HEK293 (cell line): ENCODE results near the gene CXXC1.

Experiments
- CTCF ChIA-PET: fragments of 350-600 bp; formaldehyde crosslinking; extraction: SDS; loops from one replicate; lab custom pipeline; 2021; ENCODE audit warnings: antibody characterized with exemption; lab: Yijun Ruan, JAX
- POLR2A ChIA-PET: fragments of 300-600 bp; formaldehyde crosslinking; extraction: SDS; loops from one replicate; lab custom pipeline; 2020; ENCODE audit warnings: antibody characterized with exemption, inconsistent platforms; lab: Yijun Ruan, JAX
- H3K27ac ChIP-seq: fragments of 200-500 bp; sonication (Bioruptor generic); 2 replicates; pipeline ENCODE4 v1.5.1; 2014; ENCODE audit warnings: low read depth, low read length, control low read depth, inconsistent platforms; ENCODE audit errors: extremely low read depth
- H3K36me3 ChIP-seq, 2 experiments: fragments of 200-500 bp in 1 of 2; sonication (Bioruptor generic) in 1 of 2; 1 replicate in 1 of 2; 2 replicates in 1 of 2; pipeline ENCODE4 v1.5.1; 2014 to 2017; ENCODE audit warnings: inconsistent platforms in 2 of 2, low read length in 2 of 2; ENCODE audit not compliant: control insufficient read depth in 2 of 2, insufficient read depth in 1 of 2
- H3K4me1 ChIP-seq: fragments of 200-500 bp; sonication (Bioruptor generic); 2 replicates; pipeline ENCODE4 v1.5.1; 2014; ENCODE audit warnings: mild to moderate bottlenecking, low read length, inconsistent platforms; ENCODE audit not compliant: control insufficient read depth, insufficient read depth
- H3K4me3 ChIP-seq: 2 replicates; pipeline ENCODE4 v1.5.1; 2011; ENCODE audit warnings: low read depth, mild to moderate bottlenecking, control low read depth, low read length, moderate library complexity
- H3K9me3 ChIP-seq: fragments of 200-500 bp; sonication (Bioruptor generic); 2 replicates; pipeline ENCODE4 v1.5.1; 2014; ENCODE audit warnings: low read depth, low read length, inconsistent platforms; ENCODE audit not compliant: control insufficient read depth, insufficient read depth
- EGR2 ChIP-seq: fragments of 450-650 bp; formaldehyde crosslinking; IDR thresholded peaks from 2 replicates; pipeline ENCODE4 v1.5.1; 2016; ENCODE audit warnings: low read depth, missing biosample characterization, missing genetic modification characterization
- GLIS2 ChIP-seq: fragments of 450-650 bp; formaldehyde crosslinking; IDR thresholded peaks from 2 replicates; pipeline ENCODE4 v1.5.1; 2016; ENCODE audit warnings: missing biosample characterization, missing genetic modification characterization
- KLF1 ChIP-seq: fragments of 450-650 bp; formaldehyde crosslinking; IDR thresholded peaks from 2 replicates; pipeline ENCODE4 v1.5.1; 2016; ENCODE audit warnings: missing biosample characterization, missing genetic modification characterization
- MEIS1 ChIP-seq: sonication (generic); formaldehyde crosslinking; IDR thresholded peaks from 2 replicates; pipeline ENCODE4 v1.8.1; 2022; ENCODE audit warnings: missing genetic modification reagents, mild to moderate bottlenecking, borderline replicate concordance
- SP7 ChIP-seq: fragments of 450-650 bp; formaldehyde crosslinking; IDR thresholded peaks from 2 replicates; pipeline ENCODE4 v1.5.1; 2016; ENCODE audit warnings: missing biosample characterization, missing genetic modification characterization
- YY2 ChIP-seq: fragments of 450-650 bp; formaldehyde crosslinking; IDR thresholded peaks from 2 replicates; pipeline ENCODE4 v1.5.1; 2016; ENCODE audit warnings: missing biosample characterization, missing genetic modification characterization
- ZEB2 ChIP-seq: fragments of 450-650 bp; formaldehyde crosslinking; IDR thresholded peaks from 2 replicates; pipeline ENCODE4 v1.5.1; 2016; ENCODE audit warnings: missing biosample characterization, missing genetic modification characterization
- ZNF274 ChIP-seq, 2 experiments: fragments of 200-500 bp in 1 of 2; fragments of 450-650 bp in 1 of 2; sonication (Bioruptor generic) in 1 of 2; formaldehyde crosslinking in 1 of 2; IDR thresholded peaks; 2 replicates each; pipeline versions ENCODE4 v1.5.1 to v1.6.1; 2014 to 2016; ENCODE audit warnings: borderline replicate concordance in 1 of 2, inconsistent platforms in 1 of 2, low read length in 1 of 2, missing biosample characterization in 1 of 2, missing genetic modification characterization in 1 of 2
- ZNF404 ChIP-seq: fragments of 450-650 bp; formaldehyde crosslinking; IDR thresholded peaks from 2 replicates; pipeline ENCODE4 v1.5.1; 2017; ENCODE audit warnings: missing biosample characterization, missing genetic modification characterization
- ZNF416 ChIP-seq: fragments of 450-650 bp; formaldehyde crosslinking; IDR thresholded peaks from 2 replicates; pipeline ENCODE4 v1.5.1; 2016; ENCODE audit warnings: missing biosample characterization, missing genetic modification characterization
- ZNF501 ChIP-seq: fragments of 450-650 bp; formaldehyde crosslinking; IDR thresholded peaks from 2 replicates; pipeline ENCODE4 v1.5.1; 2016; ENCODE audit warnings: missing biosample characterization, missing genetic modification characterization
- ZNF776 ChIP-seq: fragments of 450-650 bp; formaldehyde crosslinking; IDR thresholded peaks from 2 replicates; pipeline ENCODE4 v1.5.0; 2017; ENCODE audit warnings: missing biosample characterization, missing genetic modification characterization, borderline replicate concordance
- ZNF792 ChIP-seq: fragments of 450-650 bp; formaldehyde crosslinking; IDR thresholded peaks from 2 replicates; pipeline ENCODE4 v1.5.1; 2016; ENCODE audit warnings: missing biosample characterization, missing genetic modification characterization
- TF ChIP-seq, protein P1 (sequence below): fragments of 450-650 bp; formaldehyde crosslinking; IDR thresholded peaks from 2 replicates; pipeline ENCODE4 v1.5.1; 2016; ENCODE audit warnings: missing biosample characterization, missing genetic modification characterization
- TF ChIP-seq, protein P2 (sequence below): fragments of 450-650 bp; formaldehyde crosslinking; IDR thresholded peaks from 2 replicates; pipeline ENCODE4 v1.5.1; 2016; ENCODE audit warnings: missing biosample characterization, missing genetic modification characterization
- TF ChIP-seq, protein P3 (sequence below): fragments of 450-650 bp; formaldehyde crosslinking; IDR thresholded peaks from 2 replicates; pipeline ENCODE4 v1.5.1; 2016; ENCODE audit warnings: missing biosample characterization, missing genetic modification characterization
- TF ChIP-seq, protein P4 (sequence below): fragments of 450-650 bp; formaldehyde crosslinking; IDR thresholded peaks from 2 replicates; pipeline ENCODE4 v1.5.1; 2016; ENCODE audit warnings: missing biosample characterization, missing genetic modification characterization, borderline replicate concordance
- TF ChIP-seq, protein P5 (sequence below): fragments of 450-650 bp; formaldehyde crosslinking; IDR thresholded peaks from 2 replicates; pipeline ENCODE4 v1.5.1; 2016; ENCODE audit warnings: missing biosample characterization, missing genetic modification characterization, borderline replicate concordance

Gene CXXC1

DNA sequence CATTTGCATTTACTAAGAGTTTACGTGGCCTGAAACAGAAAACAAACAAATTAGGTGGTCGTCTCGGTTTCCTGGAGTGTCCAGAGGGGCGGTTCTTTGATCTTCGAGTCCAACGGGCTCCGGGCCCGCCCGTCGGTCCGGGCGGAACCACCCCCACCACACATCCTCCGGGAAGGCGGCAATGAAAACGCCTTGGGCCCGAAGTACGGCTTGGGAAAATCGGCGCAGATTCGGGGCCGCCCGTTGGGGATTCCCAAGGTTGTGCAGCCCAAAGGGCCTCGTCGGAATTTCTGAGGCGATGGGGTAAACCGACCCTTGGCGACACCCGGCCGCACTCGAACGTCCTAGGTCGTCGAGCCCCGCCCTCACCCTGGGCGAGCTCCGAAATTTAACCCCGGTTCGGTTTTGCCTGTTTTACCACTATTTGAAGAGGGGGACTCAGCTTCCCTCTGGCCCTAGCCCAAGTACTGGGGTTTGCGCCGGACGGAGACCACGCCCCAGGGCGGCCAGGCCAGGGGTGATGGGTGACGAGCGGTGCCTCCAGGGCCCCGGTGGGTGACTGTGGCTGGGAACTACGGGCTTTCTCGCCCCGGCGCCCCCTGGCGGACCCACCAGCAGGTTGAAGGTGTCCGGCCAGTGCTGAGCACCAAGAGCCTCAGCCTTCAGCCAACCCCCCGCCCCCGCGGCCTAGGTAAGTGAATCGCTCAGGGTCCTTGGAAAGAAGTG lies 19.3 kb downstream of the CXXC1 start:
- ChIA-PET CTCF (interaction anchor here (0.8 to 3.1 kb wide), 10 partner anchors 11 to 404 kb away, joined by 3 to 10 read pairs (median 4); partner anchors contain the start of gene MBD1), POLR2A (interaction anchor here (4.1 kb wide), 1 partner anchor 13 kb away, joined by 31 read pairs; the partner anchor contains the start of gene MBD1)
- no peaks in the 10 kb centered on the region for H3K9me3 ChIP-seq
- no peaks in the 10 kb centered on the region; the same call in 1 of the 2 replicates for H3K4me1 ChIP-seq
- no peak overlapping the region for H3K4me3 ChIP-seq
- H3K36me3 ChIP-seq: peaks cover 18 to 47% of the 10 kb centered on the region in 2 experiments
- TF ChIP-seq, protein P1, sequence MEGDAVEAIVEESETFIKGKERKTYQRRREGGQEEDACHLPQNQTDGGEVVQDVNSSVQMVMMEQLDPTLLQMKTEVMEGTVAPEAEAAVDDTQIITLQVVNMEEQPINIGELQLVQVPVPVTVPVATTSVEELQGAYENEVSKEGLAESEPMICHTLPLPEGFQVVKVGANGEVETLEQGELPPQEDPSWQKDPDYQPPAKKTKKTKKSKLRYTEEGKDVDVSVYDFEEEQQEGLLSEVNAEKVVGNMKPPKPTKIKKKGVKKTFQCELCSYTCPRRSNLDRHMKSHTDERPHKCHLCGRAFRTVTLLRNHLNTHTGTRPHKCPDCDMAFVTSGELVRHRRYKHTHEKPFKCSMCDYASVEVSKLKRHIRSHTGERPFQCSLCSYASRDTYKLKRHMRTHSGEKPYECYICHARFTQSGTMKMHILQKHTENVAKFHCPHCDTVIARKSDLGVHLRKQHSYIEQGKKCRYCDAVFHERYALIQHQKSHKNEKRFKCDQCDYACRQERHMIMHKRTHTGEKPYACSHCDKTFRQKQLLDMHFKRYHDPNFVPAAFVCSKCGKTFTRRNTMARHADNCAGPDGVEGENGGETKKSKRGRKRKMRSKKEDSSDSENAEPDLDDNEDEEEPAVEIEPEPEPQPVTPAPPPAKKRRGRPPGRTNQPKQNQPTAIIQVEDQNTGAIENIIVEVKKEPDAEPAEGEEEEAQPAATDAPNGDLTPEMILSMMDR (tag by site-specific recombination): peak; percentile 61
- TF ChIP-seq ZNF776 (tag by site-specific recombination): no peak
- TF ChIP-seq ZNF416 (tag by site-specific recombination): no peak
- TF ChIP-seq KLF1 (tag by site-specific recombination): peak; percentile 39; the same call in 1 of the 2 replicates
- no peak for TF ChIP-seq ZNF404 (tag by site-specific recombination)
- TF ChIP-seq, protein P2, sequence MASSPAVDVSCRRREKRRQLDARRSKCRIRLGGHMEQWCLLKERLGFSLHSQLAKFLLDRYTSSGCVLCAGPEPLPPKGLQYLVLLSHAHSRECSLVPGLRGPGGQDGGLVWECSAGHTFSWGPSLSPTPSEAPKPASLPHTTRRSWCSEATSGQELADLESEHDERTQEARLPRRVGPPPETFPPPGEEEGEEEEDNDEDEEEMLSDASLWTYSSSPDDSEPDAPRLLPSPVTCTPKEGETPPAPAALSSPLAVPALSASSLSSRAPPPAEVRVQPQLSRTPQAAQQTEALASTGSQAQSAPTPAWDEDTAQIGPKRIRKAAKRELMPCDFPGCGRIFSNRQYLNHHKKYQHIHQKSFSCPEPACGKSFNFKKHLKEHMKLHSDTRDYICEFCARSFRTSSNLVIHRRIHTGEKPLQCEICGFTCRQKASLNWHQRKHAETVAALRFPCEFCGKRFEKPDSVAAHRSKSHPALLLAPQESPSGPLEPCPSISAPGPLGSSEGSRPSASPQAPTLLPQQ (tag by site-specific recombination): no peak
- TF ChIP-seq ZNF501 (tag by site-specific recombination): no peak
- peak; percentile 12; the same call in 1 of the 2 replicates for TF ChIP-seq EGR2 (tag by site-specific recombination)
- no peak for TF ChIP-seq ZNF274 (IDR thresholded peaks at IDR 0.05; ENCODE audit: low read length)
- TF ChIP-seq ZNF274 (tag by site-specific recombination; IDR thresholded peaks at IDR 0.05; ENCODE audit: borderline replicate concordance): no peak
- TF ChIP-seq SP7 (tag by site-specific recombination): no peak
- no peak for TF ChIP-seq MEIS1 (CRISPR knock-in tag)
- no peak overlapping the region for H3K27ac ChIP-seq

DNA sequence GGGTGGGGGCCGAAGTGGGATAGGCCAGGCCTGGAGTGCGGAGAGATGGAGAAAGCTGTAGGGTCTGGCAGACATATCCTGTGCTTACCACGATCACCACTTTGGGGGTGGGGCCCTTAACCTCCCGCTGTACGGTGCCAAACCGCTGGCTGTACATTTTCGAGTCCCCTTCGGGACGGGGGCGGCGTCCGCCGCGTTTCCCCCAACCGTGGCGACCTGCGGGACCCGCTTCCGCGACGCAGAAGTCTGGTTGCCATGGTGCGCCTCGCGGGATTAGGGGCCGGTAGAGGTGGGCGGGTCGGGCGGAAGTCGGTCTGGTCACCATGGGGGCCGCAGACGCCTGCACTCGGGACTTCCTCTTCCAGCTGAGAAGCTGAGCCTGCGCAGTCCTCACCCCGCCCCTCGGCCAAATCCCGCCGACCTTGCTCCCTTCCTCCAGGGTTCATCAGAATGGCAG lies 21.2 kb downstream of the CXXC1 start, which contains the start of gene CFAP53:
Gene CFAP53 (minus strand): TSS at position 248 of the 457 bp plus-strand sequence. CDS start 91 bp downstream, at position 157.
- CTCF ChIA-PET: interaction anchor here (0.8 to 1.7 kb wide), 4 partner anchors 13 to 91 kb away, joined by 3 to 14 read pairs (median 6); partner anchors contain the start of gene MBD1
- peaks cover 6 to 28% of the 10 kb centered on the region in 2 experiments for H3K36me3 ChIP-seq
- peak within 1 kb of the TSS; percentile 31; the same call in 1 of the 2 replicates for H3K27ac ChIP-seq
- no peaks in the 10 kb centered on the region for H3K9me3 ChIP-seq
- no peaks in the 10 kb centered on the region; the same call in 1 of the 2 replicates for H3K4me1 ChIP-seq
- POLR2A ChIA-PET: interaction anchor here (0.6 to 1.2 kb wide), 5 partner anchors 16 to 810 kb away, joined by 3 to 16 read pairs (median 3); partner anchors contain the start of gene MBD1
- peak within 1 kb of the TSS; percentile 75 for H3K4me3 ChIP-seq
- TF ChIP-seq ZEB2 (tag by site-specific recombination) (0 out of 2 replicates have a peak, but pooled peaks have one; percentile 33), EGR2 (tag by site-specific recombination) (peak; percentile 69), YY2 (0 out of 2 replicates have a peak, but pooled peaks have one; percentile 30), GLIS2 (tag by site-specific recombination) (peak; percentile 78), ZNF792 (tag by site-specific recombination) (no peak)
- TF ChIP-seq, protein P2 (tag by site-specific recombination): peak; percentile 80
- TF ChIP-seq, protein P3, sequence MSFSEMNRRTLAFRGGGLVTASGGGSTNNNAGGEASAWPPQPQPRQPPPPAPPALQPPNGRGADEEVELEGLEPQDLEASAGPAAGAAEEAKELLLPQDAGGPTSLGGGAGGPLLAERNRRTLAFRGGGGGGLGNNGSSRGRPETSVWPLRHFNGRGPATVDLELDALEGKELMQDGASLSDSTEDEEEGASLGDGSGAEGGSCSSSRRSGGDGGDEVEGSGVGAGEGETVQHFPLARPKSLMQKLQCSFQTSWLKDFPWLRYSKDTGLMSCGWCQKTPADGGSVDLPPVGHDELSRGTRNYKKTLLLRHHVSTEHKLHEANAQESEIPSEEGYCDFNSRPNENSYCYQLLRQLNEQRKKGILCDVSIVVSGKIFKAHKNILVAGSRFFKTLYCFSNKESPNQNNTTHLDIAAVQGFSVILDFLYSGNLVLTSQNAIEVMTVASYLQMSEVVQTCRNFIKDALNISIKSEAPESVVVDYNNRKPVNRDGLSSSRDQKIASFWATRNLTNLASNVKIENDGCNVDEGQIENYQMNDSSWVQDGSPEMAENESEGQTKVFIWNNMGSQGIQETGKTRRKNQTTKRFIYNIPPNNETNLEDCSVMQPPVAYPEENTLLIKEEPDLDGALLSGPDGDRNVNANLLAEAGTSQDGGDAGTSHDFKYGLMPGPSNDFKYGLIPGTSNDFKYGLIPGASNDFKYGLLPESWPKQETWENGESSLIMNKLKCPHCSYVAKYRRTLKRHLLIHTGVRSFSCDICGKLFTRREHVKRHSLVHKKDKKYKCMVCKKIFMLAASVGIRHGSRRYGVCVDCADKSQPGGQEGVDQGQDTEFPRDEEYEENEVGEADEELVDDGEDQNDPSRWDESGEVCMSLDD (tag by site-specific recombination): peak; percentile 47; the same call in 1 of the 2 replicates
- TF ChIP-seq, protein P4, sequence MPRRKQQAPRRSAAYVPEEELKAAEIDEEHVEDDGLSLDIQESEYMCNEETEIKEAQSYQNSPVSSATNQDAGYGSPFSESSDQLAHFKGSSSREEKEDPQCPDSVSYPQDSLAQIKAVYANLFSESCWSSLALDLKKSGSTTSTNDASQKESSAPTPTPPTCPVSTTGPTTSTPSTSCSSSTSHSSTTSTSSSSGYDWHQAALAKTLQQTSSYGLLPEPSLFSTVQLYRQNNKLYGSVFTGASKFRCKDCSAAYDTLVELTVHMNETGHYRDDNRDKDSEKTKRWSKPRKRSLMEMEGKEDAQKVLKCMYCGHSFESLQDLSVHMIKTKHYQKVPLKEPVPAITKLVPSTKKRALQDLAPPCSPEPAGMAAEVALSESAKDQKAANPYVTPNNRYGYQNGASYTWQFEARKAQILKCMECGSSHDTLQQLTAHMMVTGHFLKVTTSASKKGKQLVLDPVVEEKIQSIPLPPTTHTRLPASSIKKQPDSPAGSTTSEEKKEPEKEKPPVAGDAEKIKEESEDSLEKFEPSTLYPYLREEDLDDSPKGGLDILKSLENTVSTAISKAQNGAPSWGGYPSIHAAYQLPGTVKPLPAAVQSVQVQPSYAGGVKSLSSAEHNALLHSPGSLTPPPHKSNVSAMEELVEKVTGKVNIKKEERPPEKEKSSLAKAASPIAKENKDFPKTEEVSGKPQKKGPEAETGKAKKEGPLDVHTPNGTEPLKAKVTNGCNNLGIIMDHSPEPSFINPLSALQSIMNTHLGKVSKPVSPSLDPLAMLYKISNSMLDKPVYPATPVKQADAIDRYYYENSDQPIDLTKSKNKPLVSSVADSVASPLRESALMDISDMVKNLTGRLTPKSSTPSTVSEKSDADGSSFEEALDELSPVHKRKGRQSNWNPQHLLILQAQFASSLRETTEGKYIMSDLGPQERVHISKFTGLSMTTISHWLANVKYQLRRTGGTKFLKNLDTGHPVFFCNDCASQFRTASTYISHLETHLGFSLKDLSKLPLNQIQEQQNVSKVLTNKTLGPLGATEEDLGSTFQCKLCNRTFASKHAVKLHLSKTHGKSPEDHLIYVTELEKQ (tag by site-specific recombination): no peak
- TF ChIP-seq, protein P5, sequence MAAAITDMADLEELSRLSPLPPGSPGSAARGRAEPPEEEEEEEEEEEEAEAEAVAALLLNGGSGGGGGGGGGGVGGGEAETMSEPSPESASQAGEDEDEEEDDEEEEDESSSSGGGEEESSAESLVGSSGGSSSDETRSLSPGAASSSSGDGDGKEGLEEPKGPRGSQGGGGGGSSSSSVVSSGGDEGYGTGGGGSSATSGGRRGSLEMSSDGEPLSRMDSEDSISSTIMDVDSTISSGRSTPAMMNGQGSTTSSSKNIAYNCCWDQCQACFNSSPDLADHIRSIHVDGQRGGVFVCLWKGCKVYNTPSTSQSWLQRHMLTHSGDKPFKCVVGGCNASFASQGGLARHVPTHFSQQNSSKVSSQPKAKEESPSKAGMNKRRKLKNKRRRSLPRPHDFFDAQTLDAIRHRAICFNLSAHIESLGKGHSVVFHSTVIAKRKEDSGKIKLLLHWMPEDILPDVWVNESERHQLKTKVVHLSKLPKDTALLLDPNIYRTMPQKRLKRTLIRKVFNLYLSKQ (tag by site-specific recombination): no peak
